Lower lobe of right lung (tissue), 2 donors: ENCODE data around the gene RS1. TPM values are rescaled to one million over a fixed set of nuclear protein-coding genes. Genes with fewer than 3 reads are reported as not detected.

ENCODE experiments used
- ATAC-seq, 2 donors: fragments of 200-7000 bp; cut with Tn5 transposase; one replicate each; pipeline ENCODE4 v1.9.1; 2020 to 2022; ENCODE audit warnings: mild to moderate bottlenecking in 2 of 2, moderate library complexity in 2 of 2
- DNase-seq: peaks from one replicate; pipeline ENCODE4 v3.0.0-alpha.2; 2020
- H3K27ac ChIP-seq: fragments of 200-600 bp; one replicate; pipeline ENCODE4 v1.8.0; 2022
- H3K27me3 ChIP-seq: fragments of 200-600 bp; one replicate; pipeline ENCODE4 v1.8.0; 2022; ENCODE audit warnings: low read depth
- H3K36me3 ChIP-seq: fragments of 200-600 bp; one replicate; pipeline ENCODE4 v1.8.0; 2022; ENCODE audit warnings: mild to moderate bottlenecking
- H3K4me1 ChIP-seq: fragments of 200-600 bp; one replicate; pipeline ENCODE4 v1.8.0; 2022
- H3K4me3 ChIP-seq: fragments of 200-600 bp; one replicate; pipeline ENCODE4 v1.8.0; 2022; ENCODE audit warnings: mild to moderate bottlenecking
- H3K9me3 ChIP-seq: fragments of 200-600 bp; one replicate; pipeline ENCODE4 v1.8.0; 2022
- intact Hi-C: fragments of 100-400 bp; cut with DNase I; formaldehyde crosslinking; loops from one replicate; pipeline ENCODE4 v1.11.0; 2022
- total RNA-seq: library from RNA; stranded (reverse); fragmentation: NEBNext Ultra II Directional; extraction: Animal tissue kit (Norgen Biotek cat#: 25700); gene quantifications from one replicate; pipeline ENCODE4 v1.2.1, GENCODE V29; 2021
- TF ChIP-seq, protein P1 (sequence below): fragments of 200-600 bp; IDR thresholded peaks from one replicate; pipeline ENCODE4 v1.8.0; 2022; ENCODE audit warnings: antibody characterized with exemption, mild to moderate bottlenecking
- donor health status: DM: no; HTN: yes; CAD: no; lungs with severe emphysema.

The RS1 gene
- total RNA-seq, 1 donor from 2014 or later, result 3.9 TPM

DNA sequence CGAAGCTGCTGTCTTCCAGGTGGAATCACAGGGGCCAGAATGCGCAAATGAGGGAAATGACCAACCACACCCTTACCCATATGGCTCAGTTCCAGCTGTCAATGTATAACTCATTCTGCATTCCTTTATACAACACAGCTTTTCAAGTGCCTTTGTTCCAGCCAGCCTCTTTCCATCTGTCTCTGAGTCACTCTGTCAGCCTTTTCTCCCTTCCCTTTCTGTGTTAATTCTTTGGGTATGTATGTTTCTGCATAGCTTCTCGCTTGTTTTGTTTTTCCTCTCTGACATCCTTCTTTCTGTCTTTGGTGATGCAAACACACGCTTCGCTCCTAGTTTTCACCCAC, 54.5 kb downstream of the RS1 start:
- no peak for DNase-seq
- peak; percentile 67 to 78 for ATAC-seq
- no peaks in the 10 kb centered on the region for H3K4me1 ChIP-seq
- H3K36me3 ChIP-seq, result no peaks in the 10 kb centered on the region
- H3K4me3 ChIP-seq, result no peak overlapping the region
- no peak overlapping the region for H3K27ac ChIP-seq
- TF ChIP-seq, protein P1, sequence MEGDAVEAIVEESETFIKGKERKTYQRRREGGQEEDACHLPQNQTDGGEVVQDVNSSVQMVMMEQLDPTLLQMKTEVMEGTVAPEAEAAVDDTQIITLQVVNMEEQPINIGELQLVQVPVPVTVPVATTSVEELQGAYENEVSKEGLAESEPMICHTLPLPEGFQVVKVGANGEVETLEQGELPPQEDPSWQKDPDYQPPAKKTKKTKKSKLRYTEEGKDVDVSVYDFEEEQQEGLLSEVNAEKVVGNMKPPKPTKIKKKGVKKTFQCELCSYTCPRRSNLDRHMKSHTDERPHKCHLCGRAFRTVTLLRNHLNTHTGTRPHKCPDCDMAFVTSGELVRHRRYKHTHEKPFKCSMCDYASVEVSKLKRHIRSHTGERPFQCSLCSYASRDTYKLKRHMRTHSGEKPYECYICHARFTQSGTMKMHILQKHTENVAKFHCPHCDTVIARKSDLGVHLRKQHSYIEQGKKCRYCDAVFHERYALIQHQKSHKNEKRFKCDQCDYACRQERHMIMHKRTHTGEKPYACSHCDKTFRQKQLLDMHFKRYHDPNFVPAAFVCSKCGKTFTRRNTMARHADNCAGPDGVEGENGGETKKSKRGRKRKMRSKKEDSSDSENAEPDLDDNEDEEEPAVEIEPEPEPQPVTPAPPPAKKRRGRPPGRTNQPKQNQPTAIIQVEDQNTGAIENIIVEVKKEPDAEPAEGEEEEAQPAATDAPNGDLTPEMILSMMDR, result no peak
- no peaks in the 10 kb centered on the region for H3K27me3 ChIP-seq
- H3K9me3 ChIP-seq, result no peaks in the 10 kb centered on the region
- intact Hi-C loops, result no loop called here

DNA sequence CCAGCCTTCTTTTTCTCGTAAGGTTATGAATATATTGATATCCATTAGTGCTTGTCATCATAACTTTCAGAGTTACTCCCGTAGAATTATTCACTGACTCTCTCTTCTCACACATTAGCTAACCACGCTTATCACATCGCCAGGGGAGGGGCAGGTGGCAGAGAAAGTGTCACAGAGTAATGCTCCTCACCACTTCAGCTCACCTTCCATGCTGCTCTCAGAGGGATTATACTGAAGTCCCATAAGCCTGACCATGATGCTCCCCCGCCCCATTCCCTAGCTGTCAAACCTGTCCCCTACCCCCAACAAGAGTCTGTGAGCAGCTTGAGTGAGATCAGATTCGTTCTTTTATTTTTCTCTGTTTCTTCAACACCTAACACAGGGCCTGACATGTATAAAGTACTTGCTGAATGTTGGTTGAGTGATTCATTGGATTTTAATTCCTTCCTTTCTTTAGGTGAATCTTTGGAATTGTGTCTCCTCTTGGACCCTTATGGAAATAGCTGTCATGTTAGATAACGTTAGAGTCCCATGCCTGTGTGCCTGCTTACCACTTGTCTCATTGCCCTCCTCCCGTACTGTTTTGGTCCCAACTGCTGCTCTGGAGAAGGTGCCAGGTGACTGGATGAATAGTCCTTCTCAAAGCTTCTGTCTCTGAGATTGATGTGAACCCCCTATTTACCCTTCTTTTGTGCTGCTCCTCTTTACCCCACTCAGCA, 55.1 kb downstream of the RS1 start:
- H3K4me1 ChIP-seq, result no peaks in the 10 kb centered on the region
- H3K36me3 ChIP-seq, result no peaks in the 10 kb centered on the region
- intact Hi-C loops, result no loop called here
- H3K4me3 ChIP-seq, result no peak overlapping the region
- no peak for DNase-seq
- H3K9me3 ChIP-seq, result no peaks in the 10 kb centered on the region
- H3K27ac ChIP-seq, result no peak overlapping the region
- ATAC-seq, result peak in 1 of 2 donors; percentile 18
- TF ChIP-seq, protein P1, result no peak
- no peaks in the 10 kb centered on the region for H3K27me3 ChIP-seq

DNA sequence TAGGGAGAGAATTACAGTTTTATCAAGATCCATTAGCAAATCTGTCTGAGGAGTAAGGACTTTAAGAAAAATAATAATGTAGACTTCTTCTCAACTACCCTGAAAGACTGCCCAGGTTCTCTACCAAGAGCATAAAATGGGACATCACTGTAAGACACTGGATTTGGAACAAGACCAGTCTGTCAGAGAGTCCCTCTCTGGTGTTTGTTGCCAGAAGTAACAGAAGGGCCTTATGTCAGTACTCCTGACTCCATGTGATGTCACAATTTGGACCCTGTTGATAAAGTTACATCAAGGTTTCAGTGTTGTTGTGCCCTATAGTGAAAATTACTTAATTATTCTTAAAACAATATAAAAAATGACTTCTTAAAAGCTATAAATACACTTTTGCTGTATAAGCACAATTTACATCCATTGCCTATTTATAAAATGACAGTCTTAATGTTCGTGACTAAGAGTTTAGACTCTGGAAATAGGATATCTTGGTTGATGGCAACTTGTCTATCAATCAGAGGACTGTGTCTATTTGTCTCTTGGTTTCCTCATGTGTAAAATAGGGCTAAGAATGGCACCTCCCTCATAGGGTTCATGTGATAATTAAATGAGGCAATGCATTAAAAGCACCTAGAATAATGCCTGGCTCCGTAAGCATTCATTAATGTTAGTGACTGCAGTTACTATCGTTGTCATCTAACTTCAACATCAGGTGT, 57.8 kb downstream of the RS1 start:
- Histone ChIP-seq H3K4me1 (no peaks in the 10 kb centered on the region), H3K4me3 (no peak overlapping the region), H3K9me3 (no peaks in the 10 kb centered on the region), H3K27ac (no peak overlapping the region), H3K36me3 (no peaks in the 10 kb centered on the region), H3K27me3 (no peaks in the 10 kb centered on the region)
- DNase-seq, result no peak
- TF ChIP-seq, protein P1, result no peak
- no peak for ATAC-seq
- intact Hi-C loops, result no loop called here

DNA sequence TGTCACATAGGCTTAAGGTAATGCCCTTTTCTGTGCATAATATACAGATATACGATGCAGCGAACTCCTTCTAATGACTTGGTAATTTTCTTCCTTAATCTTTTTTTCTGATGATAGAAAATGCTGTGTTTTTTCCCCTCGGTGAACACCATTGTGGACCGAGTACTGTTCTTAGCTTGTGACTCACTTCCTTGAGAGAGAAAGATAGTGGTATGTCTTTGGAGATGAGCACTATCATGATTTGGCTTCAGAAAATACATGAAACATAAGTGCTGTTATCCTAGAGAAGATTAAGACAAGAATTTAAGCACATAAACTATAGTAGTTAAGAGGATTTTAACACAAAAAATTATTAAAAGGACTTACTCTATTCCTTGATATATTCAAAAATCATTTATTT, 63.9 kb downstream of the RS1 start:
- Histone ChIP-seq H3K4me1 (no peaks in the 10 kb centered on the region), H3K27me3 (no peaks in the 10 kb centered on the region), H3K36me3 (peaks cover 16% of the 10 kb centered on the region), H3K9me3 (no peaks in the 10 kb centered on the region), H3K4me3 (no peak overlapping the region), H3K27ac (no peak overlapping the region)
- DNase-seq (no peak), ATAC-seq (no peak)
- intact Hi-C loops, result no loop called here
- TF ChIP-seq, protein P1, result no peak

- H3K4me1 ChIP-seq, result no peaks in the 10 kb centered on the region
- H3K27ac ChIP-seq, result no peak overlapping the region
- H3K9me3 ChIP-seq, result no peaks in the 10 kb centered on the region
- H3K27me3 ChIP-seq, result no peaks in the 10 kb centered on the region
- H3K36me3 ChIP-seq, result peaks cover 7% of the 10 kb centered on the region
- ATAC-seq (no peak), DNase-seq (no peak)
- H3K4me3 ChIP-seq, result no peak overlapping the region
- TF ChIP-seq, protein P1, result no peak
- intact Hi-C loops, result no loop called here
Measured at GRCh38 chrX:18598413-18598812, 73.5 kb downstream of the RS1 start.
